Measurements from ENCODE around the gene LILRA1.
"Not testable (repeated sequence)": the region's sequence is repeated elsewhere in the genome, so short reads cannot be mapped to it uniquely, and the experiment has no call there.

LILRA1 gene

GRCh38 chr19:54593445-54593844 lies at the start of gene LILRA1:
Gene LILRA1 (plus strand): TSS chr19:54593632. CDS start chr19:54594245, 613 bp downstream.
- not testable (repeated sequence) for DNase-seq

DNA sequence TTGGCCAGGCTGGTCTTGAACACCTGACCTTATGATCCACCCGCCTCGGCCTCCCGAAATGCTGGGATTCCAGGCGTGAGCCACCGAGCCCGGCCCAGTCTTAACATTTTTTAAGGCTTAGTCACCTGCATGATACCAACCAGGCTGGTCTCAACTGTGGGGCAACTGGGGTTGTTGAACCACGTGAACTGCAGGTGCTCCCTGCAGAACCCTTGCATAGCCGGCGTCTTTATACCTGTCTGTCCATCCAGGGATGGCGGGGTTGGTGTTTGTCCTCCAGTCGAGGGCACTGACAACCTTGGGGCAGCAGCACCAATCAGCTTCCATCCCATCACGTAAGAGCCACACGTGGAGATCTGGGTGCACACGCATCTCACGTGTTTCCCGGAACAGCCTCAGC lies 44.6 kb upstream of the LILRA1 start:
- no peak for DNase-seq

DNA sequence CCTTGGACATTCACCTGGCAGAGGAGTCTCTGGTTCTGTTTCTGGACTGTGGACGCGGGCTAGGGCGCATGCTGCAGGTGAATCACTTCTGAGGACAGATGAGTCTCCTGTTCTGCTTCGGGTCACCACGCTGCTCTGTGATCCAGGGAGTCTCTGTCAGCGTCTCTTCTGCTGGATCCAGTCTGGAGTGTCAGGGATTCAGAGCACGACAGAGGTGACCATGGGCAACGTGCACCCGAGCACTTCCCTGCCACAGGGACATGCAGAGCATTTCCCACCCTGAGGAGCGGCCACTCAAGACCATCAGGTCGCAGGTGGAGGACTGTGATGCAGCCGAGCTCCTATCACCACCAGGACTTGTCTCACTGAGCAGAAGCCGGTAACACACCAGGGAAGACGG lies 44.2 kb upstream of the LILRA1 start:
- no peak for DNase-seq

- no peak for DNase-seq
Observed at GRCh38 chr19:54551293-54551692, 42.1 kb upstream of the LILRA1 start.

DNA sequence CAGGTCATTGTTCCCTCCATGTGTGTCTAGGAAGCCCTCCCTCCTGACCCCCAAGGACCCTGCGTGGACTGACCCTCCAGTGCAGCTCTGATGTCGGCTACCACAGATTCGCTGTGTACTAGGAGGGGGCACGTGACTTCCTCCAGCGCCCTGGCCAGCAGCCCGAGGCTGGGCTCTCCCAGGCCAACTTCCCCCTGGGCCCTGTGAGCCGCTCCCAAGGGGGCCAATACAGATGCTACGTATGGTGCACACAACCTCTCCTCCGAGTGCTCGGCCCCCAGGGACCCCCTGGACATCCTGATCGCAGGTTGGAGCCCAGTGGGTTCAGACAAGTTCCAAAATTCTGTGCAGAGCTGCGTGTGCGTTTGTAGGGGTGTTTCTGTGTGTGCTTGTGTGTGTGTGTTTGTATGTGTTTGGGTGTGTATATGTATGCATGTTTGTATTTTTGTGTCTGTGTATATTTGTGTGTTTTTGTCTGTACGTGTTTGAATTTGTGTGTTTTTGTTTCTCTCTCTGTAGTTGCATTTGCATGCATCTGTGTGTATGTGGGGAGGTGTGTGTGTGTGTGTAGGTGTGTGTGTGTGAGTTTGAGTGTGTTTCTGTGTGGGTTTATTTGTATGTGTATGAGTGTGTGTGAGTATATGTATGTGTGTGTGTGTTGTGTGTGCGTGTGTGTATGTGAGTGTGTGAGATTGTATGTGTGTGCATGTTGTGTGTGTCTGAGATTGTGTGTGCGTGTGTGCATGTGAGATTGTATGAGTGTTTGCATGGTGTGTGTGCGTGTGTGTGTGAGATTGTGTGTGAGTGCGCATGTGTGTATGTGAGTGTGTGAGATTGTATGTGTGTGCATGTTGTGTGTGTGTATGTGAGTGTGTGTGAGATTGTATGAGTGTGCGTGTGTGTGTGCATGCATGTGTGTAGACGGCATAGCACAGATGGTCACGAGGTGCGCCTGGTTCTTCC lies 41.2 kb upstream of the LILRA1 start:
- no peak for DNase-seq

DNA sequence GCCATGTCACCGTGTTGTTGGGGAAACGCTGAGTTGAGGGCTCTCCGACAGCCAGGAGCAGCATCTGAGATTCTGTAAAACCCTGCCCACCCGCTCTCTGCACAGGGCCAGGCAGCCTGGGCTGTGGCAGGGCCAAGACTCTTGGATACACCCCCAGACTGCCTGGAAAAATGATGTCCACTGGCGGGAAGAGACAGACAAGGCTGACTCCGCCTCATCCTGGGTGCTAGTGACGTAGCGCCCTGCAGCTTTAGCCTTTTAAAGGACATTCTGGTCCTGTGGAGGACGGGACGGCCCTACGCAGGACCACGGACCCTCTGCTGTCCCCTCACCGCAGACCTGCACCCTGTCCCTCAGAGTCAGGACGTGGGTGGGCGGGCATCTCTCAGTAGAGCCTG lies 40.5 kb upstream of the LILRA1 start:
- no peak for DNase-seq

DNA sequence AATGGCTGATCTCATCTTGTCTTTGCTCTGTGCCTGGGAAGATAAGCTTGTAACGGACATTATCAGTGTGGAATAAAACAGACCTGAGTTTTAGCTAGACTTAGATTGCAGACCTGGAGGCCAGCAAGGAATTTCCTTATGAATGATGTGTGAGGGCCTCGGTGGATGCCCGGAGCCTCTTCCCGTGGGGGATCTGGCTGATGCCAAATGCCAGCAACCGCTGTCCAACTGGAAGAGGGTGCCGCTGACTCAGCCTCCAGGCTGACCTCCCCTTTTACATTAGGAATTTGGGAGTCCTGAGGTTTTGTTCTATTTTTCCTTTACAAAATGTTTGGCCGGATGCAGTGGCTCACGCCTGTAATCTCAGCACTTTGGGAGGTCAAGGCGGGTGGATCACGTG lies 39.4 kb upstream of the LILRA1 start:
- no peak for DNase-seq

DNA sequence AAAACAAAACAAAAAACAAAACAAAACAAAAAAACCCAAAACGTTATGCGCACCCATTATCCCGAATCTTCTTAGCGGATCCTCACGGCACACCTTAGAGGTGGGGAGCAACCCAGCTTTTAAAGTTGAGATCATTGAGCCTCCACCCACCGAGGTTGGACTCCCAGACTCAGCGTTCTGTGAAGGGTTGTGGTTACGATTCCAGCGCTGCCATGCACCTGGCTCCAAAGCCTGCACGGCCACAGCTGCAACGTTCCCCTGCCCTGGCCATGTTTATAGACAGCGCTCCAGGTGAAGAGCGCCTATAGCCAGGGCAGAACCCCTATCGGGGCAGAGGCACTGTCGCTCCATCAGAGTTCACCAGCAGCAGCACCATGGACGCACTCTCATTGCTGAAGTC lies 38.5 kb upstream of the LILRA1 start:
- no peak for DNase-seq

DNA sequence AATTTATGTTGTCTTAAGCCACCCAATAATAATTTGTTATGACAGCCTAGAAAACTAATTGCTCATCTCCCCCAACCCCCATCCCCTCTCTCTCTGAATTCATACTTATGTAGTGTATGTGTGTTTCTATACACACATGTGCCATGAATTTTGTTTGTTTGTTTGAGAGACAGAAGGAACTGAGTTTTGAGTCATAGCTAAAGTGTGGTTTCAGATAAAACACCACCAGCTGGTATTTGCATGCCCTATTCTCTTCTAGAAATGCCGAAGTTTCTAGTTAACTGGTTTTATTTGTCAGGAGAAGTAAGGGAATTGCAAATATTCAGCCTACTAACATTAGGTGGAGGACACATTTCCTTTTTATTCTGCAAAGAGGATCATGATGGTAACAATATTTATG lies 37.2 kb upstream of the LILRA1 start:
- DNase-seq = no peak

- DNase-seq = no peak
Observed at GRCh38 chr19:54558339-54558738, 35.1 kb upstream of the LILRA1 start.

DNA sequence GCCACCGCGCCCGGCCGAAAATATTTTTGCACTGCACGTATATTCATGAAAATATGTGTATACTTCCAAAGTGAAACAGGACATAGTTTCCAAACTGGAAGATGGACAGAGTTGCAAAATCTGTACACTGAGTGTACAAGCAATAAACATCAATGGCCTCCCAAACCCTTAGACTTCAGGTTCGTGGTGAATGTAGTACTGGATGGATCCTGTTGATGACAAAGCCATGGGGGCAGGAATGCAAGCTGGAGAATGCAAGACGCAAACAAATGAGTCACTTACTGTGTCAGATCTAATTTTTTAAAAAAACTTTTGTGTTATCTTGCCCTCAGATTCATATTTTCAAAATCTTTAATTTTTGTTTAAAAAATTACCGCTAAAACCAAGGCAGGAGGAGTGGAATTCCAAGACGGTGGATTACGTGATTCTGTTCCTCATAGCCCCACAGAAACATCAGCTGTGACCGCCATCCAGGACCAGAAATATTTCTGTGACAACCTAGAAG lies 32.5 kb upstream of the LILRA1 start:
- no peak for DNase-seq

DNA sequence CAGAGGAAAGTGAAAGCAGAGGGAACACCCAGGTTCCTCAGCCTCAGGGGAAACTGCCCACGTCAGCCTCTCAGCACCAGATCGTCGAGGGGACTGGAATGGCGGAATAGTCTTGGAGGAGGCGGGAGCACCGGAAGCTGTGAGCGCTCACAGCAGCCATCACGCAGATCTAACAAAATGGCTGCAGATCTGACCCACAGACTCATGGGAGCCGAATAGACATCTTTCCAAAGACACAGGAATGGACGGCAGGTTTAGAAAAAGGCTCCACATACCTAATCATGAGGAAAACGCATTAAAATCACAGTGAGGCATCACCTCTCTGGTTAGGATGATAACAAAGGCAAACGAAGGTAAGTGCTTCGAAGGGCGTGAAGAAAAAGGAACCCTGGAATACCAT lies 31.6 kb upstream of the LILRA1 start:
- no peak for DNase-seq

- not testable (repeated sequence) for DNase-seq
Observed at GRCh38 chr19:54563206-54563605, 30.2 kb upstream of the LILRA1 start.

GRCh38 chr19:54570316-54570715 lies 23.1 kb upstream of the LILRA1 start:
- no peak for DNase-seq

- not testable (repeated sequence) for DNase-seq
Observed at GRCh38 chr19:54571715-54572615, 21.5 kb upstream of the LILRA1 start.

DNA sequence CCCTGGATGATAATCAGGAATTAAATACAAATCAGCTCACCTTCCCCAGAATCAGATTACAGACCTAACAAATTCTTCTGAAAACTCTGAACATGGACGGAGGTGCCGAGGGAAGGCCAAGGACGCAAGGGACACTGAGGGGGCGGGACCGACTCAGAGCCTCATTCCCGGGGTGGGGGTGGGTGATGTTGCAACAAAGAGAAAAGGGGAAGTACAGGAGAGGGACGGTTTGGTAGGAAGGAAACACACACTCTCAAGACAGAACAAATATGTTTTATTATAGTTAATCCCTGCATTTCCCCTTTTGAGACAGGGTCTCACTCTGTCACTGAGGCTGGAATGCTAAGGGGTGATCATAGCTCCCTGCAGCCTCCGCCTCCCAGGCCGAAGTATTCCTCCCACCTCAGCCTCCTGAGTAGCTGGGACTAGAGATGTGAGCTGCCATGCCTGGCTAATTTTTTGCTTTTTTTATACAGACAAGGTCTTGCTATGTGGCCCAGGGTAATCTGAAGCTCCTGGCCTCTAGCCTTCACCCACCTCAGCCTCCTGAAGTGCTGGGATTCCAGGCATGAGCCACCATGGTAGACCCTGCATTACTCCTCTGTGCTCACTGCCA lies 20.6 kb upstream of the LILRA1 start:
- no peak for DNase-seq

DNA sequence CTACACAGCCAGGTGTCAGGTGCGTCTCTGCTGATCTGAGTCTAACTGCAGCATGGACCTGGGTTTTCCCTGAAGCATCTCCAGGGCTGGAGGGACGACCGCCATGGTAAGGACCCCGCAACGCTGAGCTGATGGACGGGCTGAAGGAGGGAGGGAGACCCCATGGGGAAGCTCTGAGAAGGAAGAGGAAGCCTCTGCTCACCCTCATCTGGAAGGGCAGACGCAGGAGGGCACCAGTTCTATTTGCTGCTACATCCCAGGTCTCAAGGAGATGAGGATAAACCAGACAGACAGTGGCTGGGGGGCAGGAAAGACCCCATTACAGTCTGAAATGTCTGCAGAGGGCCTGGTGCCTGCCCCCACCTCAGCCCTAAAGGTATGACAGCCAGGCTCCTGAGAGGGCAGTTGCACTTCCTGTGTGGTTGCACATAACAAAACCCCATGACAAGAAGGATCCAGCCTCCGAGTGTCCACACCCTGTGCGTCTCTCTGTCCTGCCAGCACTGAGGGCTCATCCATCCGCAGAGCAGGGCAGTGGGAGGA lies 20.0 kb upstream of the LILRA1 start, which contains the start of gene LILRA2:
LILRA2 (plus strand) TSS at position 461 of the 543 bp plus-strand sequence. CDS start 89 bp downstream, outside the sequence.
- DNase-seq = no peak

DNA sequence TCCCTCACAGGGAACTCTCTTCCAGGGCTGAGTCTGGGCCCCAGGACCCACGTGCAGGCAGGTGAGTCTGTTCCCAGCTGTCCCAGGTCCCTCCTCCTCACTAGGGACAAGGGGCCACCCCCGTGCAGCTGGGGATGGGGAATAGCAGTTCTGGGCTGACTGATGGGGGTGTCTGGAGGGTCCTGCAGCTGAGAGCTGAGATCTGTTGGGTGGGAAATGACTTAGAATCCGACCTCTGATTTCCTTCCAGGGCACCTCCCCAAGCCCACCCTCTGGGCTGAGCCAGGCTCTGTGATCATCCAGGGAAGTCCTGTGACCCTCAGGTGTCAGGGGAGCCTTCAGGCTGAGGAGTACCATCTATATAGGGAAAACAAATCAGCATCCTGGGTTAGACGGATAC lies 19.4 kb upstream of the LILRA1 start:
- DNase-seq = no peak

DNA sequence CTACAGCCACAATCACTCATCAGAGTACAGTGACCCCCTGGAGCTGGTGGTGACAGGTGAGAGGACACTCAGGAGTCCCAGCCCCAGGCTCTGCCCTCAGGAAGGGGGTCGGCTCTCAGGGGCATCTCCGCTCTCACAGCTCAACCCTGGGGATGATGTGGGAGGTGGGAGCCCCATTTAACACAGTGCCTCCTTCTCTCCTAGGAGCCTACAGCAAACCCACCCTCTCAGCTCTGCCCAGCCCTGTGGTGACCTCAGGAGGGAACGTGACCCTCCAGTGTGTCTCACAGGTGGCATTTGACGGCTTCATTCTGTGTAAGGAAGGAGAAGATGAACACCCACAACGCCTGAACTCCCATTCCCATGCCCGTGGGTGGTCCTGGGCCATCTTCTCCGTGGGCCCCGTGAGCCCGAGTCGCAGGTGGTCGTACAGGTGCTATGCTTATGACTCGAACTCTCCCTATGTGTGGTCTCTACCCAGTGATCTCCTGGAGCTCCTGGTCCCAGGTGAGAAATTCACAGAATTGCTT lies 18.8 kb upstream of the LILRA1 start:
- no peak for DNase-seq

- not testable (repeated sequence) for DNase-seq
Observed at GRCh38 chr19:54575205-54575604, 18.2 kb upstream of the LILRA1 start.

DNA sequence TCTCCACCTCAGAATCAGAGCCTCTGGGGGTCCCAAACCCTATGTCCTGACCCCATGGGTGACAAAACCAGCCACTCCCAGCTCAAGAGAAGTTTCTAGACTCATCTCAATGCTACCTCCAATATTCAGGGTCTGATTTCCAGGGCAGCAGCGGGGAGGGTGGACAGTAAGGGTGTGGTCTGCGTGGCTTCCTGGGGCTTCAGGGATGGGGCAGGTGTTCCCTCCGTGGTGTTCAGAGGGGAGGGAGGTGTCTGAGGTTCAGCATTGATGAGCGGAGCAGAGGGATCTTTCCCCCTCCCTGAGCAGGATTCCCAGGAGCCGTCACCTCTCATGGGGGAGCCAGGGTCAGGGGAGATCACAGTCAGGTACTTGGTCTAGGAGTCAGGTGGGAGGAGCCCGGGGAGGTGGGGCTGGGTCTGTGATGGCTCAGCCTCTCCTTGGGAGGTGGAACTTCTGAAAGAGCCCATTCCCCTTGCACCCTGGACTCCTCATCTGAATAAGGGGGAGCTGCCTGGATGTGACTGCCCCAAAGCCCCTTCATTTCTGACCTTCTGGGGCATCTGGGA lies 16.9 kb upstream of the LILRA1 start:
- no peak for DNase-seq

- no peak for DNase-seq
Observed at GRCh38 chr19:54577334-54577733, 16.1 kb upstream of the LILRA1 start.
